Measurements from ENCODE around the gene SOX18. TPM values are rescaled to one million over a fixed set of nuclear protein-coding genes. Genes with fewer than 3 reads are reported as not detected.
A peak's percentile ranks its signal among the peaks of the same experiment; 100 is the strongest.

The SOX18 gene
- total and polyA plus RNA-seq, 5 experiments from 2014 or later = not detected

DNA sequence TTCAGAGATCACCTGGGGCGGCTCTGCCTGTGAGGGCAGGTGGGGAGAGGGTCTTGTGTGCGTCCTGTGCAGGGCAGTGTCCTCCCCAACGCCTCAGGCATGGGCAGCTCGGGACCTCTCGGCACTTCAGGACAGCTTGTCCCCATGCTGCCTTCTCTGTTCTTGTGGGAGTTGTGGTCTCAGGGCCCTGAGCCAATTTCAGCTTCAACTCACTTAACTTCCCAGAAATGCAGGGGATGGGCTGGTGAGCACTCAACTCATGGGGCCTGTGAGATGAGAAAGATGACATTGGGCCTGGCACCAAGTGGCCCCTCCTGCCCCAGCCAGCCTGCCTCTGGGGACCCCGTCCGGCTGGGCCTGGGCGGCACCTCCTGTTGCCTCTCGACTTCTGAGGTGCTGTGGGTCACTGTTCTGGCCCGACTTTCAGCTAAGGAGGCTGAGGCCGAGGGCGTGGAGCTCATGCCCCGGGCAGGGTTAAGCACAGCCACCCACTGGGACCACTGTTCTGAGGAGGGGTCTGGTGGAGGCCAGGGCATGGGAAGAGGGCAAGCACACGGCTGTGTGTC is 23.1 kb upstream of the SOX18 start:
- DNase-seq (no peak), ATAC-seq (no peak)
- Mint-ChIP-seq H3K36me3 (peaks cover 0 to 33% (median 0%) of the 10 kb centered on the region in 3 donors), H3K4me1 (peaks cover 8 to 31% (median 26%) of the 10 kb centered on the region in 4 donors), H3K4me3 (no peak overlapping the region), H3K9me3 (no peaks in the 10 kb centered on the region), H3K27me3 (no peaks in the 10 kb centered on the region), H3K27ac (peak overlapping the region in 3 of 10 donors; percentile 6 to 61 (median 59))
- POLR2A ChIA-PET = interaction anchor here (1.2 to 1.3 kb wide), 5 partner anchors 8 to 447 kb away, joined by 3 to 5 read pairs (median 4); partner anchors contain the start of gene TCEA2

GRCh38 chr20:64071341-64072332 is 22.2 kb upstream of the SOX18 start:
- POLR2A ChIA-PET = interaction anchor here (1.2 to 1.3 kb wide), 5 partner anchors 9 to 446 kb away, joined by 3 to 5 read pairs (median 4); partner anchors contain the start of gene TCEA2
- ATAC-seq (no peak), DNase-seq (no peak)
- no peaks in the 10 kb centered on the region for H3K27me3 Mint-ChIP-seq
- peaks cover 0 to 31% (median 0%) of the 10 kb centered on the region in 3 donors for H3K36me3 Mint-ChIP-seq
- peak overlapping the region in 3 of 10 donors; percentile 33 to 79 (median 59) for H3K27ac Mint-ChIP-seq
- no peak overlapping the region for H3K4me3 Mint-ChIP-seq
- peaks cover 9 to 35% (median 28%) of the 10 kb centered on the region in 4 donors for H3K4me1 Mint-ChIP-seq
- no peaks in the 10 kb centered on the region for H3K9me3 Mint-ChIP-seq

DNA sequence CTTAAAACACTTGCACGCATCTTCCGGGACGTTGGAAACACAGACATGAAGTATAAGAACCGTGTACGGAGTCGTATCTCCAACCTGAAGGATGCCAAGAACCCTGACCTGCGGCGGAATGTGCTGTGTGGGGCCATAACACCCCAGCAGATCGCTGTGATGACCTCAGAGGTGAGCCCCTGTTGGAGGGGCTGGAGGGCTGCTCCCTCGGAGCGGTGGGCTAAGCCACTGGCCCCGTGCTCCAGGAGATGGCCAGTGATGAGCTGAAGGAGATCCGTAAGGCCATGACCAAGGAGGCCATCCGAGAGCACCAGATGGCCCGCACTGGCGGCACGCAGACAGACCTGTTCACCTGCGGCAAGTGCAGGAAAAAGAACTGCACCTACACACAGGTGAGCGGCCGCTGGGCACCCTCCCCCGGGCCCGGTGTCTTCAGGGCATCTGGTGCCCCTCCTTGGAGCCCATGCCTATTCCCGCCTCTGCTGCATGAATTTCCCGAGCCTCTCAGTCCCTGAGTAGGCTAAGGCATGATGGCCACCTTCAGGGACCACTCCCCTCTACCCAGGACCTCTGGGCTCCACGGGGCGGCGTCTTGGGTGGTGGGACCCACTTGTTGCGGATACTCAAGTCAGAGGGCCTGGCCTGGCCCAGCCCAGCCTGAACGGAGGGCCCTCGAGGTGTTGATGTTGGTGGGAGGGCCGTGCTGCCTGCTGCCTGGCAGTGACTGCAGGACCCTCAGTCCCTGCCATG is 21.0 kb upstream of the SOX18 start:
- POLR2A ChIA-PET = interaction anchor here (4.9 kb wide), 1 partner anchor 7 kb away, joined by 47 read pairs; the partner anchor contains the start of genes OPRL1 and RGS19
- peaks cover 14 to 43% (median 32%) of the 10 kb centered on the region in 4 donors for H3K4me1 Mint-ChIP-seq
- ATAC-seq (no peak), DNase-seq (no peak)
- no peaks in the 10 kb centered on the region for H3K27me3 Mint-ChIP-seq
- H3K27ac Mint-ChIP-seq = peak overlapping the region in 2 of 10 donors; percentile 10 to 20
- H3K4me3 Mint-ChIP-seq = no peak overlapping the region
- peaks cover 0 to 22% (median 0%) of the 10 kb centered on the region in 3 donors for H3K36me3 Mint-ChIP-seq
- H3K9me3 Mint-ChIP-seq = no peaks in the 10 kb centered on the region

GRCh38 chr20:64069614-64070243 is 20.3 kb upstream of the SOX18 start:
- Mint-ChIP-seq H3K36me3 (peaks cover 0 to 16% (median 0%) of the 10 kb centered on the region in 3 donors), H3K4me1 (peaks cover 16 to 47% (median 36%) of the 10 kb centered on the region in 4 donors), H3K27me3 (no peaks in the 10 kb centered on the region), H3K9me3 (no peaks in the 10 kb centered on the region), H3K4me3 (no peak overlapping the region), H3K27ac (peak overlapping the region in 1 of 10 donors; percentile 32)
- no peak for DNase-seq
- no peak for ATAC-seq
- POLR2A ChIA-PET = interaction anchor here (1.0 to 4.9 kb wide), 2 partner anchors 8 to 89 kb away, joined by 3 to 47 read pairs; partner anchors contain the start of genes OPRL1, PRPF6 and RGS19

- ATAC-seq = no peak
- DNase-seq = no peak
- H3K4me3 Mint-ChIP-seq = no peak overlapping the region
- H3K27me3 Mint-ChIP-seq = no peaks in the 10 kb centered on the region
- H3K27ac Mint-ChIP-seq = no peak overlapping the region
- H3K9me3 Mint-ChIP-seq = no peaks in the 10 kb centered on the region
- peaks cover 20 to 52% (median 41%) of the 10 kb centered on the region in 4 donors for H3K4me1 Mint-ChIP-seq
- H3K36me3 Mint-ChIP-seq = peaks cover 0 to 10% (median 0%) of the 10 kb centered on the region in 3 donors
- POLR2A ChIA-PET = interaction anchor here (1.0 to 4.9 kb wide), 2 partner anchors 9 to 89 kb away, joined by 3 to 47 read pairs; partner anchors contain the start of genes OPRL1, PRPF6 and RGS19
These were observed 19.8 kb upstream of the SOX18 start for GRCh38 chr20:64069209-64069613.

- peaks cover 25 to 58% (median 48%) of the 10 kb centered on the region in 4 donors for H3K4me1 Mint-ChIP-seq
- peaks cover 0 to 6% (median 0%) of the 10 kb centered on the region in 3 donors for H3K36me3 Mint-ChIP-seq
- ATAC-seq (no peak), DNase-seq (no peak)
- H3K9me3 Mint-ChIP-seq = no peaks in the 10 kb centered on the region
- no peaks in the 10 kb centered on the region for H3K27me3 Mint-ChIP-seq
- H3K4me3 Mint-ChIP-seq = no peak overlapping the region
- POLR2A ChIA-PET = interaction anchor here (4.9 kb wide), 1 partner anchor 9 kb away, joined by 47 read pairs; the partner anchor contains the start of genes OPRL1 and RGS19
- peak overlapping the region in 3 of 10 donors; percentile 14 to 67 (median 27) for H3K27ac Mint-ChIP-seq
These were observed 19.2 kb upstream of the SOX18 start for GRCh38 chr20:64068386-64069208.

DNA sequence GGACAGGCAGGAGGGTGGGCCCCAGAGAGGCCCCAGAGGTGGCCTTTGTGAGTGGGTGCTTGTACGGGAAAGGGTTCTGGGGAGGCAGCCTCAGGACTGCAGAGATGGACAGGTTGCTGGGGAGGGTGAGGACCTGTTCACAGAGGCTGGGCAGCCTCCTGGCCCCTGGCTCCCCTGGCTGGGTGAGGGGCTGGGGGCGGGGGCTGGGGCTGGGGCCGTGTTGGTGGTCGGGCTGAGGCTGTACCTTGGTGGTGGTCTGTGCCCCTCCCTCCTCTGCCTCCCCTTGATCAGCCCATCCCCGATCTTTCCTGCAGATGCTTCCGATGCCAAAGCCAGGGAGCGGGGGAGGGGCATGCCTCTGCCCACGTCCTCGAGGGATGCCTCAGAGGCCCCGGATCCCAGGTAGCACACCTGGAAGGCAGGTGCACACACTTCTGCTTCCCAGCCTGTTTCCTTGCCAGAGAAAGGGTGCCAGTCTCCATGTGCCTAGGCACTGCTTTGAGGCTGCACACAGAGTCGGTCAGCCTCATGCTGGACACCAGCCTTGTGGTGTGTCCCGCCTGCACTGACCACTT is 18.4 kb upstream of the SOX18 start:
- H3K27ac Mint-ChIP-seq = peak overlapping the region in 2 of 10 donors; percentile 14 to 67
- ATAC-seq = no peak
- no peaks in the 10 kb centered on the region for H3K27me3 Mint-ChIP-seq
- H3K9me3 Mint-ChIP-seq = no peaks in the 10 kb centered on the region
- peaks cover 25 to 55% (median 50%) of the 10 kb centered on the region in 4 donors for H3K4me1 Mint-ChIP-seq
- H3K36me3 Mint-ChIP-seq = peaks cover 0 to 2% (median 0%) of the 10 kb centered on the region in 3 donors
- no peak for DNase-seq
- POLR2A ChIA-PET = interaction anchor here (4.9 kb wide), 1 partner anchor 10 kb away, joined by 47 read pairs; the partner anchor contains the start of genes OPRL1 and RGS19
- no peak overlapping the region for H3K4me3 Mint-ChIP-seq

GRCh38 chr20:64067005-64067632 is 17.7 kb upstream of the SOX18 start:
- H3K4me1 Mint-ChIP-seq = peaks cover 23 to 59% (median 50%) of the 10 kb centered on the region in 4 donors
- no peaks in the 10 kb centered on the region for H3K27me3 Mint-ChIP-seq
- H3K27ac Mint-ChIP-seq = peak overlapping the region in 1 of 10 donors; percentile 62
- H3K9me3 Mint-ChIP-seq = no peaks in the 10 kb centered on the region
- no peaks in the 10 kb centered on the region for H3K36me3 Mint-ChIP-seq
- H3K4me3 Mint-ChIP-seq = peak overlapping the region in 2 of 10 donors; percentile 7 to 22
- ATAC-seq (no peak), DNase-seq (no peak)
- POLR2A ChIA-PET = interaction anchor here (4.9 kb wide), 1 partner anchor 11 kb away, joined by 47 read pairs; the partner anchor contains the start of genes OPRL1 and RGS19

- H3K27me3 Mint-ChIP-seq = no peaks in the 10 kb centered on the region
- H3K36me3 Mint-ChIP-seq = no peaks in the 10 kb centered on the region
- no peaks in the 10 kb centered on the region for H3K9me3 Mint-ChIP-seq
These were observed 16.5 kb upstream of the SOX18 start for GRCh38 chr20:64065974-64066343.

More at GRCh38 chr20:64065974-64066343, 16.5 kb upstream of the SOX18 start:
- ATAC-seq (peak in 1 of 2 donors; percentile 57), DNase-seq (peak in 2 of 10 donors; percentile 37 to 47)
- Mint-ChIP-seq H3K27ac (peak overlapping the region in 9 of 10 donors; percentile 35 to 77 (median 65)), H3K4me1 (peaks cover 23 to 62% (median 51%) of the 10 kb centered on the region in 4 donors), H3K4me3 (peak overlapping the region in 9 of 10 donors; percentile 2 to 92 (median 66))
- POLR2A ChIA-PET = interaction anchor here (0.6 to 4.9 kb wide), 2 partner anchors 12 to 81 kb away, joined by 3 to 47 read pairs; partner anchors contain the start of genes OPRL1 and RGS19

All from naive thymus-derived CD8-positive, alpha-beta T cell (primary cell).